Measurements from ENCODE around the gene GAB1. TPM values are rescaled to one million over a fixed set of nuclear protein-coding genes. Genes with fewer than 3 reads are reported as not detected.

The GAB1 gene
- total RNA-seq, 3 donors from 2014 or later, result 62.3 to 104 (median 84.0) TPM

- DNase-seq, result no peak
- H3K4me3 ChIP-seq, result no peak overlapping the region
- H3K9me3 ChIP-seq, result no peaks in the 10 kb centered on the region
- H3K36me3 ChIP-seq (ENCODE audit: low read depth), result no peaks in the 10 kb centered on the region
- peaks cover 4% of the 10 kb centered on the region for H3K4me1 ChIP-seq (ENCODE audit: low read depth)
- intact Hi-C loops (cut with DNase I, micrococcal nuclease), result no loop called here
- ATAC-seq, result no peak
- TF ChIP-seq CTCF (IDR thresholded peaks at IDR 0.05), result no peak
Observed at GRCh38 chr4:143302536-143302935, 34.1 kb upstream of the GAB1 start.

GRCh38 chr4:143306788-143307187 is 29.9 kb upstream of the GAB1 start:
- peaks cover 7% of the 10 kb centered on the region for H3K4me1 ChIP-seq (ENCODE audit: low read depth)
- no peaks in the 10 kb centered on the region for H3K9me3 ChIP-seq
- DNase-seq, result no peak
- H3K36me3 ChIP-seq (ENCODE audit: low read depth), result no peaks in the 10 kb centered on the region
- intact Hi-C loops (cut with DNase I, micrococcal nuclease), result no loop called here
- no peak overlapping the region for H3K4me3 ChIP-seq
- ATAC-seq, result no peak
- TF ChIP-seq CTCF (IDR thresholded peaks at IDR 0.05), result no peak

GRCh38 chr4:143307531-143307930 is 29.1 kb upstream of the GAB1 start:
- Histone ChIP-seq H3K9me3 (no peaks in the 10 kb centered on the region), H3K4me1 (ENCODE audit: low read depth) (peaks cover 7% of the 10 kb centered on the region), H3K4me3 (no peak overlapping the region), H3K36me3 (ENCODE audit: low read depth) (no peaks in the 10 kb centered on the region)
- TF ChIP-seq CTCF (IDR thresholded peaks at IDR 0.05), result no peak
- intact Hi-C loops (cut with DNase I, micrococcal nuclease), result no loop called here
- ATAC-seq, result peak; percentile 99
- DNase-seq, result peak in 2 of 3 donors; percentile 61

- Histone ChIP-seq H3K36me3 (ENCODE audit: low read depth) (no peaks in the 10 kb centered on the region), H3K9me3 (no peaks in the 10 kb centered on the region), H3K4me3 (no peak overlapping the region), H3K4me1 (ENCODE audit: low read depth) (peaks cover 7% of the 10 kb centered on the region)
- no peak for DNase-seq
- no peak for TF ChIP-seq CTCF (IDR thresholded peaks at IDR 0.05)
- intact Hi-C loops (cut with DNase I, micrococcal nuclease), result no loop called here
- ATAC-seq, result no peak
Observed at GRCh38 chr4:143308377-143308776, 28.3 kb upstream of the GAB1 start.

GRCh38 chr4:143311924-143312323 is 24.8 kb upstream of the GAB1 start:
- Histone ChIP-seq H3K36me3 (ENCODE audit: low read depth) (no peaks in the 10 kb centered on the region), H3K9me3 (no peaks in the 10 kb centered on the region), H3K4me1 (ENCODE audit: low read depth) (peaks cover 7% of the 10 kb centered on the region), H3K4me3 (no peak overlapping the region)
- no peak for ATAC-seq
- no peak for DNase-seq
- no peak for TF ChIP-seq CTCF (IDR thresholded peaks at IDR 0.05)
- intact Hi-C loops (cut with DNase I, micrococcal nuclease), result no loop called here

GRCh38 chr4:143313521-143313920 is 23.2 kb upstream of the GAB1 start:
- DNase-seq, result no peak
- no peaks in the 10 kb centered on the region for H3K36me3 ChIP-seq (ENCODE audit: low read depth)
- TF ChIP-seq CTCF (IDR thresholded peaks at IDR 0.05), result no peak
- intact Hi-C loops (cut with DNase I, micrococcal nuclease), result no loop called here
- no peaks in the 10 kb centered on the region for H3K4me1 ChIP-seq (ENCODE audit: low read depth)
- ATAC-seq, result no peak
- no peaks in the 10 kb centered on the region for H3K9me3 ChIP-seq
- H3K4me3 ChIP-seq, result no peak overlapping the region

Data from mucosa of descending colon (tissue), 3 donors.